Left lobe of liver (tissue), 2 donors: ENCODE data around the gene SFMBT1. TPM values are rescaled to one million over a fixed set of nuclear protein-coding genes. Genes with fewer than 3 reads are reported as not detected.

ENCODE experiments used
- ATAC-seq: fragments of 200-7000 bp; cut with Tn5 transposase; one replicate; pipeline ENCODE4 v1.9.1; 2020; ENCODE audit warnings: mild to moderate bottlenecking, moderate library complexity
- DNase-seq: peaks from one replicate; pipeline ENCODE4 v3.0.0-alpha.2; 2020; ENCODE audit warnings: low spot score
- total RNA-seq: library from RNA; stranded (reverse); gene quantifications from one replicate; pipeline ENCODE4 v1.2.1, GENCODE V29; 2021
- donor health status: DM: no; HTN: no; CAD: no; lungs with moderate emphysema.
- donor health status: DM: no; HTN: yes; CAD: no.

SFMBT1 gene
- total RNA-seq, 1 donor from 2014 or later, result 14.0 TPM

GRCh38 chr3:52890735-52891134, 155.1 kb downstream of the SFMBT1 start:
- DNase-seq (peak; percentile 18), ATAC-seq (no peak)

DNA sequence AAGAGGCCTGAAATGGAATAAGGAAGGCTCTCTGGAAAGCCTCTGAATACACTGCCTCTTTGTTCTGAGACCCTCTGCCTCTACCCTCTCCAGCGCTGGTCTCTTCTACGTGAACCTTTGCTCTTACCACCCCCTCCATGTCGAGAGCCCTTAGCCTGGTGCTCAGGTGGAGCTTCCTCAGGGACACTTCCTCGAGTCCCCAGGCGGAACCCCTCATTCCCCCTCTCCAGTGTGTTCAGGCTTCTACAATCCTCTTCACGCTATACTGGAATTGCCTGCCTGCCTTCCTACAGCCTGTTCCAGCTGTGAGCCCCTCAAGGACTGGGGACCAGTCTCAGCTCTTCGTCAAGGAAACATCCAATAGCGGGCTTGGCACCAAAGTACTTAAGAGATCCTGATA, 156.0 kb downstream of the SFMBT1 start:
- ATAC-seq (no peak), DNase-seq (peak; percentile 28)

- DNase-seq, result peak; percentile 40
- ATAC-seq, result peak; percentile 53
These were observed 158.7 kb downstream of the SFMBT1 start for GRCh38 chr3:52887166-52887565.

GRCh38 chr3:52886049-52886730, 159.7 kb downstream of the SFMBT1 start:
- DNase-seq (peak; percentile 28), ATAC-seq (peak; percentile 29)

DNA sequence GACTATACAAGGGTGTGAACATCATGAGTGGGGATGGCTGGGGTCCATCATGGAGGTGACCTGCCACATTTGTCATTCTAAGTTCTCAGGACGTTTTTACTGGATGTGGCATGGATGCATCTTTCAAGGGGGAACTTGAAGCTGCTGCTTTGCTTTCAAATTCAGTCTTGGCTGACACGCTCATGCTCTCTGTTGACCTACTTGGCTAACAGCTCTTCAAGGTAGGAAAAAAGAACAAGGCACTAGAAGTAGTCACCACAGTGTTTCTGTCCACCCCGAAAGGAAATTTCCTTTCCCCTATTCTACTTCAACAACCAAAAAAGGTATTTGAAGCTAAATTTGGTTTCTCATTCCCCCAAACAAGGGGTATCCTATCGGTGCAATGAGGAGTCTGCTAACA, 163.5 kb downstream of the SFMBT1 start:
- DNase-seq (no peak), ATAC-seq (no peak)

- ATAC-seq (no peak), DNase-seq (peak; percentile 30)
These were observed 164.0 kb downstream of the SFMBT1 start for GRCh38 chr3:52881871-52882270.

GRCh38 chr3:52880474-52880873, 165.4 kb downstream of the SFMBT1 start:
- ATAC-seq (no peak), DNase-seq (no peak)

GRCh38 chr3:52880047-52880446, 165.8 kb downstream of the SFMBT1 start:
- DNase-seq (no peak), ATAC-seq (no peak)

GRCh38 chr3:52879581-52879980, 166.3 kb downstream of the SFMBT1 start:
- DNase-seq, result no peak
- ATAC-seq, result no peak

DNA sequence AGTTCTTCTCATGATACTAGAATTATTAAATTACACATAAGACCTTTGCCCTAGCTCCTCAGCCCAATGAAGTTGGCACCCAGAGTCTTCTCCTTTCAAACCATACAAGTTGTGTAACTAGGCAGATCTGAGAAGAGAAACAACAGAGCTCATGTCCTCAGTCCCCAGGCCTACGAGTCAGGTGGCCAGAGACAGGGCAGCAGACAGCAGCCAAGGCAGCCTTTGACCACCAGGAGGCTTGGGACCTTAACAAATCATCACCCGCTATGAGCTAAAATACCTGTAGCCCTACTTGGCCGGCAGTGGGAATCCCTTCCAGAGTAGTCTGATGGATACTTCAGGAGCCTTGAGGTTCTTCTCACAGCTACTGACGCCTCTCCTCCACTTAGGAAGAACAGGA, 166.8 kb downstream of the SFMBT1 start:
- ATAC-seq, result peak; percentile 70
- DNase-seq, result no peak

DNA sequence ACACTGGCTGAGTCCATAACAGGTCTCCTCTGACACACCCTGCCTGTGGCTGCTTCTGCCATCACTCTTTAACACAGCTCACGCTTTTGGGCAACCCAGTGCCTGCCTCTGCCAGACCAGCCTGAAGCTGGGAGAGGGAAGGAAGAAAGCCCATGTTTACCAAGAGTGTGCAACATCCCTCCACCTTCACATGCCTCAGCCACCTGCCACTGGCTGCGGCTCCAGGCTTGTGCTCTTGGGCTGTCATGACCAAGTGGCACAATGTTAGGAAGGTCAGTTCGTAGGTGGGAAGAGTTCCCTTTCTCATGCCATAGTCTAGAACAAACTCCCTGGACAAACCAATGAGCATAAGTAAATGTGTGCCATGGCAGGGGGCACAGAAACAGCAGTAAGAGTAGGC, 168.8 kb downstream of the SFMBT1 start:
- peak; percentile 17 for ATAC-seq

DNA sequence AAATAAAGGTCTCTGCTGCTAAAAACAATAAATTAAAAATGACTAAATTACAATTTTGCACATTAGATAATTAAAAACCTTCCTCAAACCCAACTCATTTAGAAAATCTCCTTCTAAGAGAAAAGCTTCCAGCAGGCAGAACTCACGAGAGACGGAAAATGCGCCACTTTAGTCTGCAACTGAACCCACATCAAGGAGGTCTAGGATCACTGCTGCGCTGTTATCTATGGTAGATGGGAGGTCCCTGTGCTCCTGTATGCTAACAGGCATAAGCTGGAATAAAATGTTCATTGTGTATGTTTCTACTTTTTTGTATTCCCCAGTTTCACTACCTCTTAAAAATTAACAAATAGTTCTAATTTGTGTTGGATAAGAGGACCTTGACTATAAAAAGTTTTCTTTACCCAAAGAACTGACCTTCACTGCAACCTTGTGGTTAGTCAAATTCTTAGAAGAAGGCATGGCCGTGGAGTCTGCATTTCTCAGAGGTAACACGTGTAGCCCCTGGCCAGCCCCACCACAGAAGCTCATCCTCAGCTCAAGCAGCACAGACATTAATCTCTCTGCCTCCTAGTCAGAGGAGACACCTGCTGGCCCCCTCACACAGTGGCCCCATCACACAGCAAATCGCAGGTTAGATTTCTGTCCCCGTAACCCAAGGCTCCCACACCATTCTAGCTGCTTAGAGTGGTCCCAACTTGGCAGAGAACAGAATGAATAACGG, 170.8 kb downstream of the SFMBT1 start:
- ATAC-seq, result no peak
- DNase-seq, result no peak

More for the DNA sequence above, 168.8 kb downstream of the SFMBT1 start:
- DNase-seq, result no peak

- DNase-seq (no peak), ATAC-seq (no peak)
These were observed 171.6 kb downstream of the SFMBT1 start for GRCh38 chr3:52874160-52874701.

DNA sequence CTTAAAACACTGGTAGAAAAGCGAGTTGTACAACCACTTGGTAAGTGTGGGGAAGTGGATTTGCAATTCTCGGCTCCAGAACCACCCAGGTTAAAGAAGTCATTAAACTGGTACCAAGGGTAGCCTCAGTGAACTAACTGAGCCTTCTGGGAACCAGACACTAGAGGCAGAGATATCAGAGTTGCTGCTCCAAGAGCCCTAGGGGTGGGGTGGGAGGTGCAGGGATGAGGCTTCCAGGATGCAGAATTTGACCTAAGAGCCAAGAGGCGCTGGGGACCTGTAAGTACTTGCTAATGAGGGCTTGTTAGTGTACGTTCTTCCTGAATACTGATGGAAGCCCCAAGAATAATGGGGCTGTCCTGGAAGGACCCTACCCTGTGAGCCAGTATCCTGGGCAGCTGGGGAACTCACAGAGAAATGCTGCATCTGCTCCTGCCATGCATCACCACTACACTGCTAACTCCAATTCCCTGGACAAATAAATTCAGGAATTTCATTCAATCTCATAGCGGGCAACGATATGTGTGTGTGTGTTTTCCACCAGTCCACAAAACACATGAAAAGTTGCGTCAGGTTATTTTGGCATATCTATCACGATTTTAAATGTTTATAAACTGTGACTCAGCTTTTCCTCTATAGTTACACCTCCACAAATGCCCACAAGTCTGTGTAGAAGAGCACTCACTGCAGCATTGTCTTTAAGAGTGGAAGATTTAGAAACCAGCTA, 172.3 kb downstream of the SFMBT1 start:
- peak; percentile 44 for ATAC-seq
- DNase-seq, result no peak

DNA sequence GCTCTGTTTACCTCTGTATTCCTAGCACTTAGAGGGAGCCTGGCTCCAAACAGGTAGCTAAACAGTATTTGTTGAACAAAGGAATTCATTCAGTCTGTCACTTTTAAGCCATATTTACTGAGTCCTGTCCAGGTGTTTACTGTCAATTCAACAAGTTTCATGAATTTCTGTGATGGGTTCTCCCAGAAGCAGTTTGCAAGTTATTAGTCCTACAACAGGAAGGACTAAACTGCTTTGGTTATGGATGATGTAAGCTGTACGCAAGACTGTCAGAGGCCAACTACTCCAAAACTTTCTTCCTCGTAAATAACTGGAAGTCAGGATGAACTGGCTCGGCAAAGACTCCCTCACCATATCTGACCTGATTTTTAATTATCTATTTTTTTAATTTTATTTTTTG, 173.6 kb downstream of the SFMBT1 start:
- DNase-seq (no peak), ATAC-seq (no peak)

DNA sequence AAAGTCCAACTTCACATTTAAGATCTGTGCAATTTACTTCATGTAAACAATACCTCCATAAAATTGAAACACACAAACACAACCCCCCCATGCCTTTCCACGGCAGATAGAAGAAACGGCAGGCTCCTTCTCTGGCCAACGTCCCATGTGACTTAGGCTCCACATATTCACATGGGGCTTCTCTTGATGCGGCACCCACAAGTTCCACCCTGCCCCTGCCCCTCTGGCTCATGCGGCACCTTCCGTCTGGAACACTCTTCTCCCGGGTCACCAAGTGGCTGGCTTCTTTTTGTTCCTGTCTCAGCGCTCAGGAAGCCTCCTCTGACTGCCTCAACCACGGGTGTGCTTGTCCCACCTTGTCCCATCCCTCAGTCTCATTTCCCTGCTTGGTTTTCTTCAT, 174.1 kb downstream of the SFMBT1 start:
- no peak for ATAC-seq
- DNase-seq, result no peak

DNA sequence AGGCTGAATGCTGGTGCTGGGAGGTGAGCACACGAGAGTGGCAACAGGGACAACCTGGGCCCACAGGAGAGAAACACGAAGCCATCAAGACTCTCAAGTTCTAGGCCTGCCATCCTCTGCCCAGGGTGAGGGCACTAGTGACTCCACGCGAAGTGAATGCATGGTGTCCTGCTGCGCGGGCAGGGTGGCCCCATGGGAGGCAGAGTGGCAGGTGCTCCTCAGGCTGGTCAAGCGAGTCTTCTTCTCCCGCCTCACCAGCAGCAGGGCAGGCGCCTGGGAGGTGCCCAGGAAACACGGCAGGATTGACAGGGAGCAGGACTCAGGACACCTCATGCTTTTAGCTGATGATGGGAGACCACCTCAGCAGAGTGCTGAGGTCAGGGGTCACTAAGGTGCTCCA, 175.4 kb downstream of the SFMBT1 start:
- DNase-seq (no peak), ATAC-seq (no peak)

- no peak for ATAC-seq
- DNase-seq, result no peak
These were observed 179.4 kb downstream of the SFMBT1 start for GRCh38 chr3:52866427-52866826.

DNA sequence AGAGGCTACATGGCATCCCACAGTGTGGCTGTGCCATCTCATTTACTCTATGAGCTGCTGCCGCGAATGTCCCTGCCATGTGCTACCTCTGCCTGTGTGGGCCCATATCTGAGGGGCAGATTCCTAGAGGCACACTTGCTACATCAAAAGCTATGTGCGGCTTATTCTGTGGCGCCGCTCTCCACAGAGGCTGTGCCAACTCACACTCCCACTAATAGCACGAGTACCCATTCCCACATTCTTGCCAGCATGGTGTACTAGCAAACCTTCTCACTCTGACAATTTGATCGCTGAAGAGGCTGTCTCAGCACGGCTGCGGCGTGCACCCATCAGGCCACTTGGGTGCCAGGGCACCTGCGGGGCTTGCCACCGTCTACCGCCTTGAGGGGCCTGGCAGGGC, 179.9 kb downstream of the SFMBT1 start:
- ATAC-seq (no peak), DNase-seq (no peak)

- DNase-seq (no peak), ATAC-seq (peak; percentile 27)
These were observed 185.5 kb downstream of the SFMBT1 start for GRCh38 chr3:52860424-52860768.

- DNase-seq, result no peak
- no peak for ATAC-seq
These were observed 186.0 kb downstream of the SFMBT1 start for GRCh38 chr3:52859686-52860423.
